Endothelial cell of umbilical vein (primary cell): ENCODE measurements around the gene VSIG10. TPM values are rescaled to one million over a fixed set of nuclear protein-coding genes. Genes with fewer than 3 reads are reported as not detected.

Experiments used
- BruUV-seq: library from RNA; stranded (reverse); fragments of 400-500 nt; replicated peaks from 2 replicates; lab custom pipeline; 2021; lab: Mats Ljungman, UMichigan
- CTCF ChIA-PET: fragments of 300-600, 350-600 bp; sonication (Branson Sonifier 250); formaldehyde crosslinking; loops from one replicate; lab custom pipeline; 2021; ENCODE audit warnings: antibody characterized with exemption, inconsistent platforms; lab: Charles Lee
- POLR2A ChIA-PET: fragments of 300-600, 350-600 bp; sonication (Branson Sonifier 250); formaldehyde crosslinking; loops from one replicate; lab custom pipeline; 2021; ENCODE audit warnings: antibody characterized with exemption, inconsistent platforms; lab: Charles Lee
- DNase-seq: peaks from one replicate; pipeline ENCODE4 v3.0.0-alpha.2; 2011; ENCODE audit warnings: low read depth, low spot score
- FAIRE-seq: peaks from 2 replicates; lab custom pipeline; 2011; peaks lifted over from hg19 to GRCh38; lab: Jason Lieb, UNC
- H2AFZ ChIP-seq: 2 replicates; pipeline ENCODE4 v1.6.0; 2012; ENCODE audit warnings: low read depth, low read length, control low read depth, inconsistent platforms
- H3K27ac ChIP-seq: 2 replicates; pipeline ENCODE4 v1.5.1; 2011; ENCODE audit warnings: low read depth, mild to moderate bottlenecking, control low read depth, low read length, moderate library complexity; ENCODE audit not compliant: insufficient read depth
- H3K27me3 ChIP-seq, 2 experiments: 2 replicates each; pipeline versions ENCODE4 v1.6.0 to v1.6.1; 2011; ENCODE audit warnings: low read length in 2 of 2, mixed read lengths in 1 of 2; ENCODE audit not compliant: control insufficient read depth in 2 of 2, insufficient read depth in 2 of 2
- H3K36me3 ChIP-seq, 2 experiments: 2 replicates in 1 of 2; 3 replicates in 1 of 2; pipeline ENCODE4 v1.5.1; 2011; ENCODE audit warnings: low read length in 2 of 2, mild to moderate bottlenecking in 1 of 2, moderate library complexity in 1 of 2; ENCODE audit not compliant: control insufficient read depth in 2 of 2, insufficient read depth in 2 of 2; ENCODE audit errors: extremely low read depth in 1 of 2
- H3K4me1 ChIP-seq: 3 replicates; pipeline ENCODE4 v1.5.1; 2011; ENCODE audit warnings: mild to moderate bottlenecking, low read length; ENCODE audit not compliant: control insufficient read depth, insufficient read depth; ENCODE audit errors: extremely low read depth
- H3K4me2 ChIP-seq: 2 replicates; pipeline ENCODE4 v1.6.1; 2011; ENCODE audit warnings: low read length, control low read depth, mixed read lengths; ENCODE audit not compliant: insufficient read depth
- H3K4me3 ChIP-seq, 3 experiments: fragments of 200-600 bp in 1 of 3; sonication (generic), shearing (Covaris generic) in 1 of 3; replicated peaks in 1 of 3; 2 replicates each; pipeline ENCODE4 v1.5.1; 2011 to 2016; ENCODE audit warnings: control low read depth in 3 of 3, low read length in 3 of 3, mild to moderate bottlenecking in 2 of 3, inconsistent platforms in 1 of 3, low read depth in 1 of 3, moderate library complexity in 1 of 3; ENCODE audit not compliant: insufficient read depth in 1 of 3
- H3K79me2 ChIP-seq: 2 replicates; pipeline ENCODE4 v1.6.0; 2012; ENCODE audit warnings: low read length, inconsistent platforms; ENCODE audit not compliant: control insufficient read depth, insufficient read depth
- H3K9ac ChIP-seq: replicated peaks from 2 replicates; pipeline ENCODE3; 2011; ENCODE audit warnings: low read length, control low read depth; ENCODE audit not compliant: insufficient read depth; ENCODE audit errors: extremely low read depth
- H3K9me1 ChIP-seq: replicated peaks from 3 replicates; pipeline ENCODE4 v1.6.0; 2011; ENCODE audit warnings: mild to moderate bottlenecking, low read length; ENCODE audit not compliant: control insufficient read depth, insufficient read depth; ENCODE audit errors: extremely low read depth
- H3K9me3 ChIP-seq: replicated peaks from 2 replicates; pipeline ENCODE4 v1.5.1; 2012; ENCODE audit warnings: low read length, inconsistent platforms; ENCODE audit not compliant: control insufficient read depth, insufficient read depth
- H4K20me1 ChIP-seq: replicated peaks from 2 replicates; pipeline ENCODE3; 2011; ENCODE audit warnings: mild to moderate bottlenecking, low read length; ENCODE audit not compliant: control insufficient read depth, insufficient read depth; ENCODE audit errors: extremely low read depth
- CTCF ChIP-seq, 2 donors: IDR thresholded peaks; 1 replicate in 1 of 2; 2 replicates in 1 of 2; pipeline ENCODE4 v1.5.1; 2011; ENCODE audit warnings: low read length in 2 of 2, mild to moderate bottlenecking in 2 of 2, moderate library complexity in 2 of 2, control low read depth in 1 of 2, inconsistent platforms in 1 of 2, low read depth in 1 of 2; ENCODE audit not compliant: insufficient read depth in 1 of 2; ENCODE audit errors: extremely low read depth in 1 of 2
- EZH2 ChIP-seq: IDR thresholded peaks from 2 replicates; pipeline ENCODE4 v1.6.1; 2012; ENCODE audit warnings: borderline replicate concordance, low read depth, mild to moderate bottlenecking, moderate library complexity, low read length, inconsistent platforms; ENCODE audit not compliant: severe bottlenecking
- FOS ChIP-seq: IDR thresholded peaks from 2 replicates; pipeline ENCODE4 v1.6.1; 2011; ENCODE audit warnings: mild to moderate bottlenecking, low read length, moderate library complexity, borderline replicate concordance; ENCODE audit not compliant: insufficient read depth
- GATA2 ChIP-seq: IDR thresholded peaks from 2 replicates; pipeline ENCODE4 v1.7.0; 2011; ENCODE audit warnings: low read depth, mild to moderate bottlenecking, moderate library complexity, mixed read lengths, low read length; ENCODE audit not compliant: insufficient read length, insufficient read depth
- JUN ChIP-seq: IDR thresholded peaks from 2 replicates; pipeline ENCODE4 v1.6.1; 2011; ENCODE audit warnings: borderline replicate concordance, low read depth; ENCODE audit not compliant: insufficient read length, insufficient read depth
- MAX ChIP-seq: IDR thresholded peaks from 2 replicates; pipeline ENCODE4 v1.6.1; 2011; ENCODE audit not compliant: insufficient read depth, insufficient read length
- MYC ChIP-seq: IDR thresholded peaks from one replicate; pipeline ENCODE4 v1.6.1; 2011; ENCODE audit warnings: mild to moderate bottlenecking, low read depth, low read length
- POLR2A ChIP-seq: IDR thresholded peaks from 2 replicates; pipeline ENCODE4 v1.6.1; 2012; ENCODE audit warnings: low read depth, mild to moderate bottlenecking, control low read depth, low read length
- POLR2AphosphoS5 ChIP-seq: IDR thresholded peaks from 2 replicates; pipeline ENCODE4 v1.6.1; 2012; ENCODE audit warnings: low read depth, mild to moderate bottlenecking, control low read depth, low read length, moderate library complexity; ENCODE audit not compliant: insufficient read depth
- dilution Hi-C: fragments of 300-500 bp; cut with MboI; formaldehyde crosslinking; loops from one replicate; pipeline ENCODE4 v1.15.0; 2019; ENCODE audit warnings: low sequenced_read_pairs; ENCODE audit not compliant: extremely low pct_ligation_motif_present
- intact Hi-C: fragments of 100-400 bp; cut with micrococcal nuclease; formaldehyde crosslinking; loops from one replicate; pipeline ENCODE4 v1.10.0; 2022
- polyA plus RNA-seq, 4 experiments: library from polyadenylated mRNA; depleted of rRNA in 3 of 4; stranded (reverse) in 3 of 4; unstranded in 1 of 4; fragments of >200 nt; gene quantifications; 2 replicates each; pipeline versions ENCODE4 v1.2.1 to v1.2.3, GENCODE V29; 2011 to 2012; ENCODE audit warnings: missing spikeins in 1 of 4
- total RNA-seq: library from RNA; stranded (reverse); gene quantifications from 2 replicates; pipeline ENCODE4 v1.2.3, GENCODE V29; 2021

The VSIG10 gene
- total and polyA plus RNA-seq, 2 donors (not counting 3 experiments of a cell fraction or from before 2014, with no cell fraction given), result 16.3 to 38.4 TPM

- no peak overlapping the region for H3K4me2 ChIP-seq
- H3K9me3 ChIP-seq, result no peaks in the 10 kb centered on the region
- no peaks in the 10 kb centered on the region for H4K20me1 ChIP-seq
- intact Hi-C loops, result loop anchor here (2.0 kb wide), 2 partner anchors 181 to 317 kb away; partner anchors contain the start of gene TAOK3
- H3K9ac ChIP-seq, result no peak overlapping the region
- BruUV-seq, result no TSS peak
- DNase-seq, result no peak
- POLR2A ChIA-PET, result no interaction called here
- H3K27ac ChIP-seq, result no peak overlapping the region
- no peaks in the 10 kb centered on the region for H3K27me3 ChIP-seq
- peaks cover 25% of the 10 kb centered on the region for H3K79me2 ChIP-seq
- TF ChIP-seq MYC (no peak), POLR2A (no peak)
- dilution Hi-C loops, result no loop called here
- no peak overlapping the region for H3K4me3 ChIP-seq
- no peak for FAIRE-seq
- CTCF ChIA-PET, result interaction anchor here (1.1 to 2.2 kb wide), 8 partner anchors 8 to 468 kb away, joined by 3 to 14 read pairs (median 3); no protein-coding TSS in a partner anchor
- peaks cover 36% of the 10 kb centered on the region for H3K4me1 ChIP-seq
- H3K36me3 ChIP-seq, result peaks cover 0 to 3% of the 10 kb centered on the region in 2 experiments
- H2AFZ ChIP-seq, result no peak overlapping the region
- no peaks in the 10 kb centered on the region for H3K9me1 ChIP-seq
Observed at GRCh38 chr12:118055865-118056773, 47.7 kb downstream of the VSIG10 start.

GRCh38 chr12:118055144-118055557 is 48.7 kb downstream of the VSIG10 start:
- Histone ChIP-seq H3K9ac (no peak overlapping the region), H3K36me3 (peaks cover 0 to 5% of the 10 kb centered on the region in 2 experiments), H3K4me3 (no peak overlapping the region), H3K27ac (no peak overlapping the region), H2AFZ (no peak overlapping the region), H3K27me3 (no peaks in the 10 kb centered on the region), H3K9me3 (no peaks in the 10 kb centered on the region), H3K9me1 (no peaks in the 10 kb centered on the region), H3K79me2 (peaks cover 21% of the 10 kb centered on the region), H4K20me1 (no peaks in the 10 kb centered on the region), H3K4me1 (peaks cover 36% of the 10 kb centered on the region), H3K4me2 (no peak overlapping the region)
- TF ChIP-seq POLR2A (no peak), POLR2AphosphoS5 (peak; percentile 13), EZH2 (no peak), GATA2 (peak; percentile 28), MYC (no peak), MAX (no peak), FOS (peak; percentile 12), JUN (no peak), CTCF (IDR thresholded peaks at IDR 0.05; ENCODE audit: extremely low read depth in 1 of 2, insufficient read depth in 1 of 2, low read depth in 1 of 2, low read length in 2 of 2) (peak; percentile 58 to 68)
- DNase-seq (peak; percentile 61), FAIRE-seq (peak; percentile 67)
- BruUV-seq, result no TSS peak
- dilution Hi-C loops (no loop called here), intact Hi-C loops (loop anchor here (2.0 kb wide), 1 partner anchor 180 kb away; no protein-coding TSS in a partner anchor)
- ChIA-PET POLR2A (no interaction called here), CTCF (interaction anchor here (1.0 to 1.1 kb wide), 2 partner anchors 9 to 180 kb away, joined by 4 to 7 read pairs; no protein-coding TSS in a partner anchor)
